NOMO-1 treated with dmso at 0.1 percent for 144 hours (cell line): Measurements from ENCODE around the gene MRPL28.
"Not testable (repeated sequence)": the region's sequence is repeated elsewhere in the genome, so short reads cannot be mapped to it uniquely, and the experiment has no call there.

Source experiments
- DNase-seq: peaks from one replicate; lab custom pipeline; 2025; ENCODE audit not compliant: unreplicated experiment; lab: John Stamatoyannopoulos, UW

MRPL28 gene

GRCh38 chr16:341095-341973 lies 29.0 kb downstream of the MRPL28 start:
- DNase-seq: not testable (repeated sequence)

GRCh38 chr16:340370-341091 lies 29.8 kb downstream of the MRPL28 start:
- DNase-seq: no peak

GRCh38 chr16:339680-340079 lies 30.7 kb downstream of the MRPL28 start:
- DNase-seq: peak; percentile 84

- DNase-seq: peak; percentile 26
Measured at GRCh38 chr16:337975-338575, 32.3 kb downstream of the MRPL28 start.

GRCh38 chr16:337437-337836 lies 32.9 kb downstream of the MRPL28 start:
- DNase-seq: no peak

- no peak for DNase-seq
Measured at GRCh38 chr16:336269-336668, 34.1 kb downstream of the MRPL28 start.

- DNase-seq: not testable (repeated sequence)
Measured at GRCh38 chr16:334861-335632, 35.3 kb downstream of the MRPL28 start.

GRCh38 chr16:334164-334832 lies 36.0 kb downstream of the MRPL28 start:
- DNase-seq: not testable (repeated sequence)

GRCh38 chr16:333406-334094 lies 36.8 kb downstream of the MRPL28 start:
- no peak for DNase-seq

- DNase-seq: not testable (repeated sequence)
Measured at GRCh38 chr16:331181-331814, 39.0 kb downstream of the MRPL28 start.

- no peak for DNase-seq
Measured at GRCh38 chr16:330741-331140, 39.6 kb downstream of the MRPL28 start.

- DNase-seq: no peak
Measured at GRCh38 chr16:325375-326145, 44.8 kb downstream of the MRPL28 start.

- no peak for DNase-seq
Measured at GRCh38 chr16:324451-325334, 45.6 kb downstream of the MRPL28 start.

GRCh38 chr16:324201-324450 lies 46.2 kb downstream of the MRPL28 start:
- no peak for DNase-seq

GRCh38 chr16:322476-323143 lies 47.7 kb downstream of the MRPL28 start:
- DNase-seq: no peak

GRCh38 chr16:321532-321931 lies 48.8 kb downstream of the MRPL28 start:
- no peak for DNase-seq

- DNase-seq: no peak
Measured at GRCh38 chr16:320206-320605, 50.1 kb downstream of the MRPL28 start.
